Kidney glomerular epithelial cell (primary cell): ENCODE results near the gene TCF7L2.

Source experiments
- DNase-seq: peaks from one replicate; lab custom pipeline; 2025; lab: John Stamatoyannopoulos, UW

Gene TCF7L2

DNA sequence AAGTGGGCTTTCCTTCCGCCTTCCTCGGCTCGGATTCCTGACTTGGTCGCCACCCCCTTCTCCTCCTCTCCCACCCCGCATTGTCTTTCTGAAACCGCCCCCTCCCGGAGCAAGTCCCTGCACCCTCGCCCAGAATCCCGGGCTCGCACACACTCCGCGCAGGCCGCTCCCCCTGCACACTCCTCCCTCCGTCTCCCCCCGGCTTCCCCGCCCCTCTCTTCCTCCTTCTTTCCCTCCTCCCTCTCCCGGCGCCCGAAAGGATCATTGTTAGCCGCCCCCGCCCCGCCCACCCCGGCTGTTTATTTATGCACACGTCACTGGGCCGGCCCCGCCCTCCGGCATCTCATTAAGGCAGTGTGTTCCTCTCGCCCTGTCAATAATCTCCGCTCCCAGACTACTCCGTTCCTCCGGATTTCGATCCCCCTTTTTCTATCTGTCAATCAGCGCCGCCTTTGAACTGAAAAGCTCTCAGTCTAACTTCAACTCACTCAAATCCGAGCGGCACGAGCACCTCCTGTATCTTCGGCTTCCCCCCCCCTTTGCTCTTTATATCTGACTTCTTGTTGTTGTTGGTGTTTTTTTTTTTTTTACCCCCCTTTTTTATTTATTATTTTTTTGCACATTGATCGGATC is at the start of gene TCF7L2:
TSS of gene TCF7L2 (plus strand) at position 373 of the 633 bp plus-strand sequence. CDS start 510 bp downstream, outside the sequence.
- peak; percentile 98 for DNase-seq

DNA sequence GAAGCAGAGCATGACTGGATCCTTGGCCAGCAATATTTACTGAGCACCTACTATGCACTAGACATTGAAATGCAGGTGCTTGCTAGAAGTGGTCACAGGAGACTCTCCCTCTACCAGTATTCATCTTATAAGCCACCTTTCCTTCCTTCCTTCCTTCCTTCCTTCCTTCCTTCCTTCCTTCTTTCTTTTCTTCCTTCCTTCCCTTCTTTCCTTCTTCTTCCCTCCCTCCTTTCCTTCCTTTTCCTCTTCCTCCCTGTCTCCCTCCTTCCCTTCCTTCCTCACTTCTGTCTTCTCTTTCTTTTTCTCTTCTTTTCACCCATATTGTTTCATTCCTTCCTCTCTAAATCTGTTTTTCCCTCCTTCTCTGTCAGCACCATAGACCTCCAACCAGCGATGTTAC is 47.3 kb upstream of the TCF7L2 start:
- DNase-seq: no peak

DNA sequence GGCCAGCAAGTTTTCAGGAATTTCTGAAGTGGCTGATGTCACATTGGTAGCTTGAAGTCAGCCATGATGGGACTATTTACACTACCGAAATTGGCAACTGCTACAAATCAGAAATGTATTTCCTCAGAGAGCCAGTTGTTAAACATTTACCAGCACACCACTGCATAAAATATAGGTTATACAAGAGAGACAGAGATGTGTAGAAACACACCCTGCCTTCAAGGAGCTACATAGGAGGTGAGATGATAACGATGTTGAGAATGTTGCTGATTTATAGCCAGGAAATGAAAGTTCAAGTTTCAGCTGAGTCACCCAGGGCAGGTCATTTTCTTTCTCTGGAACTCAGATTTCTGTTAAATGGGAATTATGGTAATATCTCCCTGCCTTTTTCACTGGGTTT is 46.0 kb upstream of the TCF7L2 start:
- DNase-seq: no peak

DNA sequence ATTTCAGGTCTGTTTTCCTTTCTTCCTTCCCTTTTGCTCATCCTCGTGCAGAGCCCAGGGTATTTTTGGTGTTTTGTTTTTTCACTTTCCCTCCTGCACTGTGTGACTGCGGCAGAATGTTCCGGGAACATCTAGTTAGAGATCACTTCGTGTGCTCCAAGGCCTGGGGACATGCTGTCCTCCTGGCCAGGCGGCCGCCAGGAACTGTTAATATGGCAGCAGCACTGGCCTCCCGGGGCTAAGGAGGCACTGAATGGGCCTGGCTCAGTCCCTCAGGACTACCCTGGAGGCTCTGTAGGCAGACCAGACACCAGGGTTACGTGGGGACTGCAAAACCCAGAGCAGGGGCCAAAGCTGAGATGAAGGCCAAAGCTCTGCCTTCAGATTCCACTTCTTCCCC is 43.1 kb upstream of the TCF7L2 start:
- DNase-seq: no peak

DNA sequence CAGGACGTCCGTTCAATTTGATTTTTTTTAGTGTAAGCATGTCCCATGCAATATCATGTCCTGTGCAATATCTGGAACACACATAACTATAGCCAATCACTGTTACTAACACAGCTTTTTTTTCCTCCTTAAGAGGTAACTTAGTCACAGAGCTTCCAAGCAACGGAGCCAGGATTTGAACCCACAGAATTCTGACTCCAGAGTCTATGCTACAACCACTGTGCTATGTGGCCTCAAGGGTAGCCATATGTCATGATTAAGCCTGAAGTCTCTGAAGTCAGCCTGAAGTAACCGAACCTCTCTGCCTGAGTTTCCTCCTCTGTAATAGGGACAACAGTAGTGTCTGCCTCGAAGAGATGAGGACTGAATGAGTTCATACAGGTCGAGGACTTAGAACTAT is 42.2 kb upstream of the TCF7L2 start:
- no peak for DNase-seq

DNA sequence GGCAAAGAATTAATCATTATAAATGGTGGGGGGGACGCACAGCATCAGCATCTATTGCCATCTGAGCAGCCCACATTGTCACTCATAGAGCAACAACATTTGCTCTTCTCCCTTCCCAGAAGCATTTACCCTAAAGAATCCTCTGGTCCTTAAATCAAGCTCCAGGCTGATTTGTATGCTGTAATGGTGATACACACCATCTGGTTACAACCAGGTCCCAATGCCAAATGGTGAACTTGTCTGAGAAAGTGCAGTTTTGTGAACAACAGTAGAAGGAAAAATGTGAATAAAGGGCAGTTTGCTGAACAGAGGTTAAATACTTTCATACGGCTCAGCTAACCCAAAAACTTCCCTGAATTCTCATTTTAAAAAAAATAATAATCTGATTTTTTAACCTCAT is 38.8 kb upstream of the TCF7L2 start:
- DNase-seq: no peak

DNA sequence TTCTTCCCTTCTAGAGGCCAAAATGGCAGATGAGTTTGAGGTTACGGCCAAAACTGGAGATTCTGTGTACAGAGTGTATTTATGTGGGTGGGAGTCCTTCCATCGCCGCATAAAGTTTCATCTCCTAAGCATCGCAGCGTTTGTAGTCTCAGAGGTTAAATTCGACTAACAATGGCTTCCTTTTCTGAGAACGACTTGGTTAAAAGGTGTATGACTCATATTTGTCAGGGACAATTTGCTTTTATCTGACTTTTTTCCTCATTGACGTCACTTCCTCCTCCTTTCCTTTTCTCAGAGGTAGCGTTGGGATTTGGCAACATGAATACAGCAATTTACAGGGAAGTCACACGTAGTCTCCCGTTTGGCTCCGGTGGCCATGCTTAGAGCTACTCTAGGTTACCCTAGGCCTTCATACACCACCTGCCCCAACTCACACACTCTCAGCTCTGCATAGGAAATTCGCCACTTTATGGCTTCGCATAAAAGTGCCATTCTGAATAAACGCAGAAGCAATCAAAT is 37.6 kb upstream of the TCF7L2 start:
- DNase-seq: no peak

DNA sequence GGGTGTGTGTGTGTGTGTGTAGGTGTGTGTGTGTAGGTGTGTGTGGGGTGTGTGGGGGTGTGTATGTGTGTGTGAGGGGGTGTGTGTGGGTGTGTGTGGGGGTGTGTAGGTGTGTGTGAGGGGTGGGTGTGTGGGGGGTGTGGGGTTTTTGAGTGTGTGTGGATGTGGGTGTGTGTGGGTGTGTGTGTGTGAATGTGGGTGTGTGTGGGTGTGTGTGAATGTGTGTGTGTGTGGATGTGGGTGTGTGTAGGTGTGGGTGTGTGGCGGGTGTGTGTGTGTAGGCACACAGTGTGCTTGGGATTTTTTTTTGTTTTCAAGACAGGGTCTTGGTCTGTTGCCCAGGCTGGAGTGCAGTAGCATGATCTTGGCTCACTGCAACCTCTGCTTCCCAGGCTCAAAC is 36.8 kb upstream of the TCF7L2 start:
- DNase-seq: no peak

DNA sequence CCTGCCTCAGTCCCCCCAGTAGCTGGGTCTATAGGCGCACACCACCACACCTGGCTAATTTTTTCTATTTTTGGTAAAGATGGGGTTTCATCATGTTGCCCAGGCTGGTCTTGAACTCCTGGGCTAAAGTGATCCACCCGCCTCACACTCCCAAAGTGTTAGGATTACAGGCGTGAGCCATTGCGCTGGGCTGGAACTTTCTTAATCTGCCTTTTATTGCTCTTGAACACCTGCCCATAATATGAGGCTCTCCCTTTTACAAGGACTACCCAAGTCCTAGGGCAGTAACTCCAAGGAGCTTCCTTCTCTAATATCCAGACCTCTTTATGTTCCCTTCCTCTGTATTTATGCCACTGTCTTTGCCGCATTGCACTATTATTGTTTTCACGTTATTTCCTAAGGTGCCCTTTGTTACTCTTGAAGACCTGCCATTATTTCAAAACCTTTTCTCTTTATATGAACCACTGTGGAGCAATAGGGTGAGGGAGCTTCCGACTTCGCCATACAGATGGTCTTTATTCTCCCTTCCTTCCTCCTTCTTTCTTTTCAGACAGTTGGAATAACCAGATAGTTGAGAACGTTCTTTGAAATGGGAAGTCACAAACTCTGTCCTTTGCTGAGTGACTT is 36.3 kb upstream of the TCF7L2 start:
- no peak for DNase-seq

DNA sequence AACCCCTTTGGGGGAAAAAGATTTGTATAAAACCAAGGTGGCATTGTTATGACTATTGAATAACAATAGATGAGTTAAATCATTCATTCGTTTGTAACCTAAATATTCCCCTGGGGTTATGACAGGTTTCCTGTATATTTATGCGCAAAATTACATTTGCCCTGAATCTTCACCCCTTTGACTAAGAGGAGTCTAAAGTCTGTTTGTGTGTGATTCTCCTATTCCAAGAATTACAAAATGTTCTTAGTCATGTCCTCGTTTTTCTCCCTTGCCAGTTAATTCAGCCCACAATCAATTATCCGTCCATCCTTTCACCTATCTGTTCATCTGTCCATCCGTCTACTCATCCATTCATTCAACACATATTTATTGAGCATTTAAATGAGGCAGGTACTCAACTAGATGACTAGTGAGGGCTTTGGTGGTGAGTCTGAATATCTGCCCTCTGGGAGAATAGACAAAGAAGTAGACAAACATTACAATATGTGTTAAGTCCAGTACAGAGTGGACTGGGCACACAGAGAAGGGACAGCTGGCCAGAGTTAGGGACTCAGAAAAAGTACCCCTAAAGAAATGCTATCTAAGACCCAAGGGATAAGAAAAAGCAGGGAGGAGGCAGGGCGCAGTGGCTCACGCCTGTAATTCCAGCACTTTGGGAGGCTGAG is 35.6 kb upstream of the TCF7L2 start:
- DNase-seq: no peak

DNA sequence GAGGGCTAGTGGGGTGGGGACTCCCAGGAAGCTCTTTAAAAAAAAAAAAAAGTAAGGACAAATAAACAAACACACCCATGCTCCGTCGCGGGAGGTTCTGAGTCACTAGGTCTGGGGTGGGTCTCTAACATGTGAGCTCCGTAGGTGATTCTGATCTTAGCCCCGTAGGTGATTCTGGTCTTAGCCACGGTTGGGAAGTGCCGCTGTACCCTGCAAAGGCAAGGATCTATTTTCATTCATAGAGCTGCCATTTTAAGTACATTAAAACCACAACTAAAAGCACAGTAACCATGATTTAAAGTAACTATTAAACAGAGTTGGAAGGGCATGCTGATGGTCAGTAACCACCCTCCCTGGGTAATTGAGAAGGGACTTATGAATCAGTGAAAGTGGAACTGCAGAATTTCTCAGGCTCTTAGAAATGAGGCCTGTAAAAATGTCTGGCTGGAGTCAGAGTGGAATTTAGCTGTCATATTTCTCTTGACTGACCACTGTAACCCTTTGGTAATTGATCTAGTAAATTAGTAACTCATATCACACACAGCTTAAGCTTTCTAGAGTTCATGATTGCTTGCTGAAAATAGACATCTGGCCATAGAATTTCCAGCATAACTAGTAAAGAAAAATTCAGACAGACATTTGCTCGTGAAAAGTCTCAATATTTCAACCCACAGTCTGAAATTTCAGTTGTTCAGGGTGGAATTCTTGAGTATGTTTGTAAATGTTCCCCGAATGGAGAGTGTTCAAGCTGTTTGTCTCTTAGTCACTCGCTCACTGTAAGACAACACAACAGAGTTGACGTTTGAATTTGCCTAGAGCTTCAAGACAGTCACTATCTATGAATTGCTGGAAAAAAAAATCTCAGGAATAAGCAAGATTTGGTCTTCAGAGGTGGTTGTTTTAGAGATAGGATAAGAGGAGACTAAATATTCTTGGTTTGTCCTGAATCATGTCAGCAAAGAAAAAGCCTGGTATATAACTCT is 34.2 kb upstream of the TCF7L2 start:
- peak; percentile 76 for DNase-seq

DNA sequence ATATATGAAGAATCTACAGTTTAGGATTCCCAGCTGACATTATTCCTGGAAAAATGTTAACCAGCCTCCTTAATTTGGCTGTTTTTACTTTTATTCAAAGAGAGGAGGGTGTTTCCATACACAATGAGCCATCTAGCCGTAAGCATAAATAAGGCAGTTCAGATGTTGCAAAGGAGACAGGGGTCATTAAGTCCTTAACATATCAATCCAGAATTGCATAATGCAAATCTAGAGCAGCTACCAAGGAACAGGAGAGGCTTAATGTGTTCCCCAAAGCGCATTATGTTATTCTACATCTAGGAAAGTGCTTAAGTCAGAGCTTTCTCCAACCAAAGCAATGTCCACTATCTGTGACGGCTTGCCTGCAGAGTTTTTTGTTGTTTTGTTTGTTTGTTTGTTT is 32.4 kb upstream of the TCF7L2 start:
- no peak for DNase-seq

DNA sequence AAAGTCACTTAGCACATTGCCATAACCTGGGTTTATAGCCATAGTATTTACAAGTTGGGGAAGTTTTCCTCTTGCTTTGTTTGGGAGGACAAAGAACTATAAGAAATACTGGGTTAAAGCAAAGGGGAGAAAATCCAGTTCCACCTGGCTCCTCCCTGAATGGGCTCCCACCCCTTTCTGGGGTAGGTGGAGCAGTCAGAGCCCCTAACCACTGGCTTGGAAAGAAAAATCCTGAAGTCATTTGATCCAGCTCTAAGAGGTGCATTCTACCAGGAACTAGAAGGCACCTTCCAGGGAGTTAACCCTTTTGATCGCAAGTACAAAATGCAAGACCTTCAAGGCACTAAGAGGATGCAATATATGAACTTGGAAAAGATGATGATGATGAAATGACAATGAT is 31.3 kb upstream of the TCF7L2 start:
- DNase-seq: no peak

DNA sequence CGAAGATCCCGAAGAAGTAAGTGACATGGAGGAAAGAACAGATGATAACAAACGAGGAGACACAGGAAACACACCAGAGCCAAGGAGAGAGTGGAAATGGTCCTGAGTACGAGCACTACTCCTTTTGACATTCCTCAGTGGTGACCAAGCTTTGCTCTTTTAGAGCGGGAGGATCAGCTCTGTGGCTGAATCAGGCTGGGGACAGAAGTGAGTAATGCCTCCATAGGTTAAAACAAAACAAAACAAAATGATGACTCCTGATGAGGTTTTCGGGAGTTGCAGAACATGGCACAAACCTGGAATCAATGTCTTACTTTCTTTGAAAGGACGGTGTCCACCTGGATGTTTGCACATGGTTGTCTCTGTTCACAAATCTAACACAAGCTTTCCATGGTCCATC is 30.3 kb upstream of the TCF7L2 start:
- DNase-seq: peak; percentile 49

DNA sequence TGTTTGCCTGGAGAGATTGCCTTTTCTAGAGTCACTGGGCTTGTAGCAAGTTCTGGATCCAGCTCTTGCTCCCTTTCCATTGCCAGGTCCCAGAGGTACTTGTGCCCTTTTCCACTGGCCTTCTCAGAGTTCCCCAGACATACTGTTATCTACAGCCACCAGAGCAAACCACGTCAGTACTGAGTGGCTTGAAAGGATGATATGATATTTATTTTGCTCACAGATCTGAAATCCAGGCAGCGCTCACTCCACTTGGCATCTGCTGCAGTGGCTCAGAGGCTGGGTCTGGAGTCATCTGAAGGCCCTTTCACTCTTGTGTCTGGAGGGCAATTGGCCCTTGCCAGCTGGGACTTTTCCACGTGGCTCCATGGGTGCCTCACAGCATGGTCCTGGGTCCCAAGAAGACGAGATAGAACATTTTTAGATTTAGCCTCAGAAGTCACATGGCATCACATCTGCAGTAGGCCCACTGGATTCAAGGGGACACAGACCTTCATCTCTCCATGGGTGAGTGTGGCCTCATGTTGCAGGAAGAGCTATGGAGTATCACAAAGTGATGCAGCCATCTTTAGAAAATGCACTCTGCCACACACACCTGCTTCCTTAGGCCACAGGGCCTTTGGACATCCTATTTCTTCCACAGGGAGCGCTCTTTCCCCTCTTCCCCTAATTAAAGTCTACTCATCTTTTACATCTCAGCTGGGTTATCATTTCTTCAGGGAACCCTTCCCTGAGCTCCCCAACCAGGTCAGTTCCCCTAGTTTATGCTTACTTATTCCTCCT is 22.9 kb upstream of the TCF7L2 start:
- DNase-seq: no peak

DNA sequence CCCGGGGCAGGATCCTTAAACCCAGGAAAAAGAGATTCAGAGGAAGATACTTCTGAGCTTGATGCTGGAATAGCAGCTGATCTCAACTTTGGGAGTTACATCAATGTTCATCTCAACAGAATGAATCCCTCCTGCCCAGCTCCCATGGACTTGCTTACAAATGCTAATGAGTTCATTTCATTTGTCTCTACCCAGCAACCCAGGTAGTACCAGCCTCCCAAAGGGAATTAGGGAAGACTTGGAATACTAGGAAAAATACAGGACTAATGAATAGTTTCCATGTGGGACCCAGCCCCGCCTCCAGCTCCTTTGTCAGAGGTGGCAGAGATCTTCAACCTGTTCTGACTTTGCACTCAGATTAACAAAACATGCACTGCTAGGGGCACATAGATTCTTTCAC is 22.1 kb upstream of the TCF7L2 start:
- DNase-seq: no peak

DNA sequence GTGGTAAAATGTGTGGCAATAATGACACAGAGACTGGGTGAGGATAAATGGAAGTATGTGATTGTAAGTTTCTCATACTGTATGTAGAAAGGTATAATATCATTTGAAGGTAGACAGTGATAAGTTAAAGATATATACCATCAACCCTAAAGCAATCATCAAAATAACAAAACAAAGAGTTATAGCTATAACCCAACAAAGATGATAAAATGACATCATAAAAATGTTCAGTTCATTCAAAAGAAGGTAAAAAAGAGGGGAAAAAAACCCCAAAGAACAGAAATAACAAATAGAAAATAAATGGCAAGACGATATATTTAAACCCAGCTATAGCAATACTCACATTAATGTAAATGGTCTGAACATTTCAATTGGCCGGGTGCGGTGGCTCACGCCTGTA is 17.4 kb upstream of the TCF7L2 start:
- DNase-seq: no peak

DNA sequence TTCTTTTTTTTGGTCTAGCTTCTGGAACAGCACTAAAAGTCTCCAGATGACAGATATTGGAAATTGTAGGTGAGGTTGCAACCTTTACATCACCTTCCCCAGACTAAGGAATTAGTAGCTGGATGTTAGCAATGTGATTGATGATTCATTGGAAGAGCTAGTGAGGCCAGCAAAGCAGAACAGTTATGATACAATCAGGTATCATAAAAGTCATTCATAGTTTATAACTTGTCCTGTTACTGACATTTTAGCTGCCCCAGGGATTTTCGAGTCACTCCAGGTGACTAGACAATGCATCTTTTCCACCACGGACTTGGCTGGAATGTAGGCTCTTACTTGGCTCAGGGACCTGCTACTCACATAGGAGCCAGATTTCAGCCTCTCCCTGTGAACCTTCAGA is 15.9 kb upstream of the TCF7L2 start:
- DNase-seq: no peak

DNA sequence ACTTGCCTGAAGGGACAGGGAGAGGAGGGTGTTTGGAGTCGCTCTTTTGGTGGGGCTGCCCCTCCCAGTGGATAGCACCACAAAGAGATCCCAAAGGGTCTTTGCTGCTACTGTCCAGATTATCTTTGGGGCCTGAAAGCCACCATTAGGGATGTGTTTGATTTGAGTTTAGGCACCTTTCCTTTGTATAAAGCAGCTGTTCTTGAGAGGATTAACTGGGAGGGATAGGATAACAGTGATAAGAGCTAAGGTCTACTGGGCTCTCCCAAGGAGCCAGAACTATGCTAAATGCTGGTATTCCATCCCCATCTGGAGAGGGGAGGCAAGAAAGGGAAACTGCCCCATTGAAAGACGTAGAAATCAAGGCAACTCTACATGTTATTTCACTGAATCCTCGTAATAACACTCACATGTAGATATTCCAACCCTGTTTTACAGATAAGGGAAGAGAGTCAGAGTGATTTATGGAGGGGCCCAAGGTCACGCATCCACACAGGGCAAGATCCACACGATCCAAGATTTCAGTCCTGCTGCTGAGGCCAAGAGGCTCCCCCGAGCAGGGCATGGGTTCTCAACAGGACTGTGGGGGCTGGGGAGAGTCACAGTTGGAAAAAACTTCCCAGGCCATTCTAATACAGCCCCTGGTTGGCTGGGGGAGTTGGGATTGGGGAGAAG is 11.1 kb upstream of the TCF7L2 start:
- no peak for DNase-seq

DNA sequence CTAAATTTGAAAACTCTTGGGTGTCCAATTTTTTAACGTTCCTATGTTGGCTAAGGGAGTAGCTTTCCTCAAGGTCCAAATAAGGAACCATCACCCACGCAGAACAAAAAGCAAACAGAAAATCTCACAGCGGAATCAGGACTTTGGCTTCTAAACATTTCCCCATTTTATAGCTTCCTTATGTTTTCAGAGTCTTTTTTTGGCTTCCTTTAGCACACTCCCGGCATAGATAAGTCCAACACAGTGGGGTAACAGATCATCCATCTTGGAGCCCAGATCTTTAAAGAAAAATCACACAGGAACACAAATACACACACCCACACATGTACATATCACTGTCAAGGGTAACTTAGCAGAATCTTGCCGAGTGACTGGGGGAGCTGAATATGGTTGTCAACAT is 4.2 kb upstream of the TCF7L2 start:
- DNase-seq: no peak

DNA sequence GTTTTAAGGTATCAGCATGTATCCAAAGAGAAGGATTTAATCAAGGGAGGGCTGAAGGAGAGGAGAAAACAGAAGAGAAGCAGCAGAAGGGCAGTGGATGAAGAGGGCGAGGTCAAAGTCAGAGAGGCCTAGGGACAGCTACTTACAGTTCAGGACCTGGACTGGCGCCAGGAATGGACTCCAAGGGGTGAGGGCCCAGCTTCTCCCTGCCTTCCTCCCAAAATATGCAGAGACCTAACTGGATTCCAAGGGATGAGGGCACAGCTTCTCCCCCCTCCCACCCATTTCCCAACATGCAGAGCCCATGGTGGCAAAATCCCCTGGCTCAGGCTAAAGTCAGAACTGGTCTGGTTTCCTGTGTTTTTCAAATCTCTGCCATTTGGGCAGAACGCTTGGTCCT is 3.4 kb upstream of the TCF7L2 start:
- DNase-seq: no peak
